ENCODE data around the gene FAM120C.

DNA sequence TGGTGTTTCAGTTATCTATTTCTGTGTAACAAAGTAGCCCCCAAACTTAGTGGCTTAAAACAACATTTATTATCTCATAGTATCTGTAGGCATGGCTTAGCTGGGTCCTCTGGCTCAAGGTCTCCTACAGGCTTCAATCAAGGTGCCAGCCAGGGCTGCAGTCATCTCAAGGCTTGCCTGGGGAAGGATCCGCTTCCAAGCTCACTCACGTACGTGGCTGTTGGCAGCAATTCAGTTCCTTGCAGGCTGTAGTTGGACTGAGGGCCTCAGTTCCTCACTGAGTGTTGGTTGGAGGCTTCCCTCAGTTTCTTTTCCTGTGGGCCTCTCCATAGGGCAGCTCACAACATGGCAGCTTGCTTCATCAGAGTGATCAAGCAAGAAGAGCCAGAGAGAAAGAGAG is 9.3 kb downstream of the FAM120C start:
- TF ChIP-seq, protein P1, sequence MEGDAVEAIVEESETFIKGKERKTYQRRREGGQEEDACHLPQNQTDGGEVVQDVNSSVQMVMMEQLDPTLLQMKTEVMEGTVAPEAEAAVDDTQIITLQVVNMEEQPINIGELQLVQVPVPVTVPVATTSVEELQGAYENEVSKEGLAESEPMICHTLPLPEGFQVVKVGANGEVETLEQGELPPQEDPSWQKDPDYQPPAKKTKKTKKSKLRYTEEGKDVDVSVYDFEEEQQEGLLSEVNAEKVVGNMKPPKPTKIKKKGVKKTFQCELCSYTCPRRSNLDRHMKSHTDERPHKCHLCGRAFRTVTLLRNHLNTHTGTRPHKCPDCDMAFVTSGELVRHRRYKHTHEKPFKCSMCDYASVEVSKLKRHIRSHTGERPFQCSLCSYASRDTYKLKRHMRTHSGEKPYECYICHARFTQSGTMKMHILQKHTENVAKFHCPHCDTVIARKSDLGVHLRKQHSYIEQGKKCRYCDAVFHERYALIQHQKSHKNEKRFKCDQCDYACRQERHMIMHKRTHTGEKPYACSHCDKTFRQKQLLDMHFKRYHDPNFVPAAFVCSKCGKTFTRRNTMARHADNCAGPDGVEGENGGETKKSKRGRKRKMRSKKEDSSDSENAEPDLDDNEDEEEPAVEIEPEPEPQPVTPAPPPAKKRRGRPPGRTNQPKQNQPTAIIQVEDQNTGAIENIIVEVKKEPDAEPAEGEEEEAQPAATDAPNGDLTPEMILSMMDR (IDR thresholded peaks at IDR 0.05 in 2 of 3, conservative IDR thresholded peaks at IDR 0.05 in 1 of 3; ENCODE audit: control insufficient read depth in 2 of 3, extremely low read depth in 1 of 3, insufficient read depth in 1 of 3, low read depth in 3 of 3, low read length in 3 of 3), result no peak
- TF ChIP-seq, protein P2, sequence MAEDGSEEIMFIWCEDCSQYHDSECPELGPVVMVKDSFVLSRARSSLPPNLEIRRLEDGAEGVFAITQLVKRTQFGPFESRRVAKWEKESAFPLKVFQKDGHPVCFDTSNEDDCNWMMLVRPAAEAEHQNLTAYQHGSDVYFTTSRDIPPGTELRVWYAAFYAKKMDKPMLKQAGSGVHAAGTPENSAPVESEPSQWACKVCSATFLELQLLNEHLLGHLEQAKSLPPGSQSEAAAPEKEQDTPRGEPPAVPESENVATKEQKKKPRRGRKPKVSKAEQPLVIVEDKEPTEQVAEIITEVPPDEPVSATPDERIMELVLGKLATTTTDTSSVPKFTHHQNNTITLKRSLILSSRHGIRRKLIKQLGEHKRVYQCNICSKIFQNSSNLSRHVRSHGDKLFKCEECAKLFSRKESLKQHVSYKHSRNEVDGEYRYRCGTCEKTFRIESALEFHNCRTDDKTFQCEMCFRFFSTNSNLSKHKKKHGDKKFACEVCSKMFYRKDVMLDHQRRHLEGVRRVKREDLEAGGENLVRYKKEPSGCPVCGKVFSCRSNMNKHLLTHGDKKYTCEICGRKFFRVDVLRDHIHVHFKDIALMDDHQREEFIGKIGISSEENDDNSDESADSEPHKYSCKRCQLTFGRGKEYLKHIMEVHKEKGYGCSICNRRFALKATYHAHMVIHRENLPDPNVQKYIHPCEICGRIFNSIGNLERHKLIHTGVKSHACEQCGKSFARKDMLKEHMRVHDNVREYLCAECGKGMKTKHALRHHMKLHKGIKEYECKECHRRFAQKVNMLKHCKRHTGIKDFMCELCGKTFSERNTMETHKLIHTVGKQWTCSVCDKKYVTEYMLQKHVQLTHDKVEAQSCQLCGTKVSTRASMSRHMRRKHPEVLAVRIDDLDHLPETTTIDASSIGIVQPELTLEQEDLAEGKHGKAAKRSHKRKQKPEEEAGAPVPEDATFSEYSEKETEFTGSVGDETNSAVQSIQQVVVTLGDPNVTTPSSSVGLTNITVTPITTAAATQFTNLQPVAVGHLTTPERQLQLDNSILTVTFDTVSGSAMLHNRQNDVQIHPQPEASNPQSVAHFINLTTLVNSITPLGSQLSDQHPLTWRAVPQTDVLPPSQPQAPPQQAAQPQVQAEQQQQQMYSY (CRISPR knock-in tag; IDR thresholded peaks at IDR 0.05), result no peak
- TF ChIP-seq POLR2A (IDR thresholded peaks at IDR 0.05; ENCODE audit: low read depth, low read length) (no peak), EP300 (IDR thresholded peaks at IDR 0.05; ENCODE audit: borderline replicate concordance in 1 of 2, control insufficient read depth in 1 of 2, low read depth in 2 of 2, low read length in 2 of 2) (no peak), ETV6 (conservative IDR thresholded peaks at IDR 0.05 in 1 of 2, IDR thresholded peaks at IDR 0.05 in 1 of 2; ENCODE audit: borderline replicate concordance in 1 of 2, low read depth in 1 of 2) (no peak), YY1 (IDR thresholded peaks at IDR 0.05; ENCODE audit: low read depth, low read length) (no peak), TCF3 (IDR thresholded peaks at IDR 0.05; ENCODE audit: borderline replicate concordance, insufficient read depth, low read depth, low read length) (no peak), STAT3 (IDR thresholded peaks at IDR 0.05; ENCODE audit: low read depth, low read length) (no peak)
- TF ChIP-seq, protein P3, sequence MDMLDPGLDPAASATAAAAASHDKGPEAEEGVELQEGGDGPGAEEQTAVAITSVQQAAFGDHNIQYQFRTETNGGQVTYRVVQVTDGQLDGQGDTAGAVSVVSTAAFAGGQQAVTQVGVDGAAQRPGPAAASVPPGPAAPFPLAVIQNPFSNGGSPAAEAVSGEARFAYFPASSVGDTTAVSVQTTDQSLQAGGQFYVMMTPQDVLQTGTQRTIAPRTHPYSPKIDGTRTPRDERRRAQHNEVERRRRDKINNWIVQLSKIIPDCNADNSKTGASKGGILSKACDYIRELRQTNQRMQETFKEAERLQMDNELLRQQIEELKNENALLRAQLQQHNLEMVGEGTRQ (IDR thresholded peaks at IDR 0.05; ENCODE audit: borderline replicate concordance, low read depth, low read length), result no peak
- TF ChIP-seq, protein P4, sequence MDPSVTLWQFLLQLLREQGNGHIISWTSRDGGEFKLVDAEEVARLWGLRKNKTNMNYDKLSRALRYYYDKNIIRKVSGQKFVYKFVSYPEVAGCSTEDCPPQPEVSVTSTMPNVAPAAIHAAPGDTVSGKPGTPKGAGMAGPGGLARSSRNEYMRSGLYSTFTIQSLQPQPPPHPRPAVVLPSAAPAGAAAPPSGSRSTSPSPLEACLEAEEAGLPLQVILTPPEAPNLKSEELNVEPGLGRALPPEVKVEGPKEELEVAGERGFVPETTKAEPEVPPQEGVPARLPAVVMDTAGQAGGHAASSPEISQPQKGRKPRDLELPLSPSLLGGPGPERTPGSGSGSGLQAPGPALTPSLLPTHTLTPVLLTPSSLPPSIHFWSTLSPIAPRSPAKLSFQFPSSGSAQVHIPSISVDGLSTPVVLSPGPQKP (IDR thresholded peaks at IDR 0.05; ENCODE audit: low read depth, low read length), result no peak

Data from GM12878 (cell line).